HG02678 (cell line): ENCODE data around the gene PLA2G2F.

Source experiments
- ATAC-seq: cut with Tn5 transposase; IDR thresholded peaks from one replicate; pipeline ENCODE4 v1.9.1; 2021; ENCODE audit warnings: mild to moderate bottlenecking, moderate library complexity; ENCODE audit not compliant: unreplicated experiment

The PLA2G2F gene

GRCh38 chr1:20167126-20167525 is 28.0 kb downstream of the PLA2G2F start:
- no peak for ATAC-seq

- ATAC-seq: no peak
Observed at GRCh38 chr1:20168564-20169491, 29.7 kb downstream of the PLA2G2F start.

- ATAC-seq: no peak
Observed at GRCh38 chr1:20169932-20170331, 30.8 kb downstream of the PLA2G2F start.

- no peak for ATAC-seq
Observed at GRCh38 chr1:20172033-20172590, 33.0 kb downstream of the PLA2G2F start.

- no peak for ATAC-seq
Observed at GRCh38 chr1:20174937-20175666, 36.0 kb downstream of the PLA2G2F start.

GRCh38 chr1:20178634-20179370 is 39.7 kb downstream of the PLA2G2F start:
- no peak for ATAC-seq

- ATAC-seq: no peak
Observed at GRCh38 chr1:20179371-20180128, 40.4 kb downstream of the PLA2G2F start.

- no peak for ATAC-seq
Observed at GRCh38 chr1:20180129-20180843, 41.2 kb downstream of the PLA2G2F start.

- no peak for ATAC-seq
Observed at GRCh38 chr1:20180844-20181207, 41.7 kb downstream of the PLA2G2F start.

- ATAC-seq: no peak
Observed at GRCh38 chr1:20182415-20182814, 43.3 kb downstream of the PLA2G2F start.

- no peak for ATAC-seq
Observed at GRCh38 chr1:20183035-20183434, 43.9 kb downstream of the PLA2G2F start.

- ATAC-seq: no peak
Observed at GRCh38 chr1:20183616-20184271, 44.6 kb downstream of the PLA2G2F start.

- no peak for ATAC-seq
Observed at GRCh38 chr1:20184481-20184900, 45.4 kb downstream of the PLA2G2F start.

- no peak for ATAC-seq
Observed at GRCh38 chr1:20184997-20185833, 46.1 kb downstream of the PLA2G2F start.

- no peak for ATAC-seq
Observed at GRCh38 chr1:20185834-20186782, 47.0 kb downstream of the PLA2G2F start, which contains the start of the genes PLA2G2C and UBXN10. Gene PLA2G2C, minus strand, starts transcription at chr1:20186518. Its CDS starts 9,155 bp downstream, at chr1:20177363. Gene UBXN10, plus strand, starts transcription at chr1:20186096. Its CDS starts 4,466 bp downstream, at chr1:20190562.

GRCh38 chr1:20187103-20187812 is 48.1 kb downstream of the PLA2G2F start:
- ATAC-seq: no peak
